ENCODE measurements around the gene TBC1D17.

DNA sequence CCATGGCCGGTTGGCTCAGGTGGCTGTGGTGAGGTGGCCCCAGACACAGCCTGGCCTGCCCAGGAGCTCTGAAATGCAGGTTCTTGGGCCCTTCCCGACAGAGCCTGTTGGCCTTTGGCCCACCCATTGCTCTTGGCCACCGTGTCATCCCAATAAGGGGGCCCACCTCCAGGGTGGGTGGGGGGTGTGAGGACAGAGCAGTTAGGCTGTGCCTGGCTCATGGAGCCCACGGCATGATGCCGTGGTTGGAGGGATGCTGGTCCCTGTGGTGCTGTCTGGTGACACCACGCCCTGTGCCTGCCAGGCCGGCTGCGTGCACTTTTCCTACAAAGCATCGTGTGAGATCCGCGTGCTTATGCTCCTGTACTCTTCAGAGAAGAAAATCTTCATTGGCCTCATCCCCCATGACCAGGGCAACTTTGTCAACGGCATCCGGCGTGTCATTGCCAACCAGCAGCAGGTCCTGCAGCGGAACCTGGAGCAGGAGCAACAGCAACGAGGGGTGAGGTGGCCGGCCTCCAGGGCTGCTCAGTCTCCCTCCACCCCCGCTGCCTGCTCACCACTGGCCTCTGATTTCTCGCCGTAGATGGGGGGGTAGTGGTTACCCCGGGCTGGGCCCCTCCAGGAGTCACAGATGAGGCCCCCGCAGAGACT, 17.7 kb upstream of the TBC1D17 start:
- no peak for TF ChIP-seq CTCF (IDR thresholded peaks at IDR 0.05)
- no peak for TF ChIP-seq POLR2A (IDR thresholded peaks at IDR 0.05)

All from heart left ventricle (tissue), 13 donors.